CD14-positive monocyte (primary cell): Measurements from ENCODE around the gene FSCN2. TPM values are rescaled to one million over a fixed set of nuclear protein-coding genes. Genes with fewer than 3 reads are reported as not detected.

Source experiments
- DNase-seq, 3 donors: peaks; one replicate each; pipeline ENCODE4 v3.0.0-alpha.2; 2011 to 2022
- H2AFZ ChIP-seq: 2 replicates; pipeline ENCODE4 v1.6.0; 2012; ENCODE audit warnings: mild to moderate bottlenecking, low read depth, low read length, inconsistent platforms; ENCODE audit not compliant: insufficient read depth, poor library complexity, severe bottlenecking
- H3K27ac ChIP-seq, 2 donors: 1 replicate in 1 of 2; 2 replicates in 1 of 2; pipeline ENCODE4 v1.5.1; 2012 to 2013; ENCODE audit warnings: low read length in 2 of 2, control low read depth in 1 of 2, inconsistent platforms in 1 of 2, low read depth in 1 of 2, mild to moderate bottlenecking in 1 of 2
- H3K27me3 ChIP-seq, 2 donors: one replicate each; pipeline versions ENCODE4 v1.6.0 to v1.6.1; 2011 to 2013; ENCODE audit warnings: low read length in 2 of 2; ENCODE audit not compliant: control insufficient read depth in 2 of 2, insufficient read depth in 2 of 2
- H3K36me3 ChIP-seq, 2 donors: replicated peaks in 1 of 2; 1 replicate in 1 of 2; 2 replicates in 1 of 2; pipeline versions ENCODE4 v1.5.1 to v1.6.1; 2012 to 2013; ENCODE audit warnings: low read length in 2 of 2, control low read depth in 1 of 2, inconsistent platforms in 1 of 2, mild to moderate bottlenecking in 1 of 2; ENCODE audit not compliant: insufficient read depth in 2 of 2, control insufficient read depth in 1 of 2
- H3K4me1 ChIP-seq, 2 donors: 1 replicate in 1 of 2; 2 replicates in 1 of 2; pipeline versions ENCODE4 v1.5.1 to v1.6.1; 2012 to 2013; ENCODE audit warnings: low read length in 2 of 2, control low read depth in 1 of 2, inconsistent platforms in 1 of 2, mild to moderate bottlenecking in 1 of 2, moderate library complexity in 1 of 2; ENCODE audit not compliant: insufficient read depth in 2 of 2, control insufficient read depth in 1 of 2
- H3K4me2 ChIP-seq: replicated peaks from 2 replicates; pipeline ENCODE3; 2012; ENCODE audit warnings: low read length, moderate library complexity, mild to moderate bottlenecking; ENCODE audit not compliant: poor library complexity, severe bottlenecking; ENCODE audit errors: extremely low read depth
- H3K4me3 ChIP-seq, 3 experiments: fragments of 200-600 bp in 1 of 3; sonication (generic) in 1 of 3; replicated peaks in 1 of 3; 1 replicate in 2 of 3; 2 replicates in 1 of 3; pipeline ENCODE4 v1.5.1; 2011 to 2013; ENCODE audit warnings: low read length in 3 of 3, mild to moderate bottlenecking in 3 of 3, control low read depth in 2 of 3, low read depth in 2 of 3, inconsistent platforms in 1 of 3, moderate library complexity in 1 of 3
- H3K79me2 ChIP-seq: 2 replicates; pipeline ENCODE4 v1.6.0; 2012; ENCODE audit warnings: mild to moderate bottlenecking, control low read depth, inconsistent platforms, low read length, moderate library complexity; ENCODE audit not compliant: insufficient read depth
- H3K9ac ChIP-seq: 2 replicates; pipeline ENCODE4 v1.6.0; 2017; ENCODE audit warnings: low read length, mild to moderate bottlenecking; ENCODE audit not compliant: insufficient read depth, poor library complexity, severe bottlenecking
- H3K9me3 ChIP-seq, 2 donors: replicated peaks in 1 of 2; 1 replicate in 1 of 2; 2 replicates in 1 of 2; pipeline versions ENCODE4 v1.5.1 to v1.6.1; 2012 to 2013; ENCODE audit warnings: low read length in 2 of 2, control low read depth in 1 of 2; ENCODE audit not compliant: control insufficient read depth in 1 of 2, insufficient read depth in 1 of 2
- H4K20me1 ChIP-seq: 2 replicates; pipeline ENCODE4 v1.6.0; 2012; ENCODE audit warnings: mild to moderate bottlenecking, low read length, control low read depth, moderate library complexity; ENCODE audit not compliant: insufficient read depth
- H3K27ac Mint-ChIP-seq, 7 donors: one replicate each; pipeline ENCODE4 v1.8.0; 2020; ENCODE audit warnings: mild to moderate bottlenecking in 7 of 7, mixed read lengths in 7 of 7, moderate library complexity in 6 of 7, inconsistent platforms in 2 of 7
- H3K27me3 Mint-ChIP-seq, 3 donors: one replicate each; pipeline ENCODE4 v1.8.0; 2021 to 2022; ENCODE audit warnings: low read depth in 3 of 3, mild to moderate bottlenecking in 3 of 3, mixed read lengths in 3 of 3, moderate library complexity in 3 of 3, inconsistent platforms in 1 of 3
- H3K36me3 Mint-ChIP-seq, 2 donors: one replicate each; pipeline ENCODE4 v1.8.0; 2020; ENCODE audit warnings: mixed read lengths in 2 of 2, inconsistent platforms in 1 of 2, mild to moderate bottlenecking in 1 of 2
- H3K4me1 Mint-ChIP-seq: one replicate; pipeline ENCODE4 v1.8.0; 2020; ENCODE audit warnings: mild to moderate bottlenecking, mixed read lengths
- H3K4me3 Mint-ChIP-seq, 2 donors: one replicate each; pipeline ENCODE4 v1.8.0; 2020; ENCODE audit warnings: mild to moderate bottlenecking in 2 of 2, mixed read lengths in 2 of 2, moderate library complexity in 1 of 2
- H3K9me3 Mint-ChIP-seq, 7 donors: one replicate each; pipeline ENCODE4 v1.8.0; 2020 to 2022; ENCODE audit warnings: mixed read lengths in 7 of 7, mild to moderate bottlenecking in 6 of 7, moderate library complexity in 6 of 7, inconsistent platforms in 2 of 7
- CTCF ChIP-seq: fragments of 200-600 bp; IDR thresholded peaks from one replicate; pipeline ENCODE4 v1.8.0; 2022; ENCODE audit warnings: antibody characterized with exemption, mild to moderate bottlenecking
- WGBS: methylation state at CpG from one replicate; pipeline ENCODE4 v1.1.5; 2013; ENCODE audit warnings: missing lambda C conversion rate; ENCODE audit not compliant: insufficient coverage; 5-methylcytosine and 5-hydroxymethylcytosine counted together
- intact Hi-C, 2 donors: fragments of 100-400 bp; cut with micrococcal nuclease; formaldehyde crosslinking; loops; one replicate each; pipeline versions ENCODE4 v1.15.0 to v1.15.1; 2023
- polyA plus RNA-seq, 3 donors: library from polyadenylated mRNA; depleted of rRNA in 1 of 3; unstranded in 2 of 3; stranded (reverse) in 1 of 3; fragments of 300-500 nt in 2 of 3; fragments of >200 nt in 1 of 3; fragmentation: Illumina TruSeq in 2 of 3; gene quantifications; 1 replicate in 2 of 3; 2 replicates in 1 of 3; pipeline ENCODE4 v1.2.3, GENCODE V29; 2012 to 2021

The FSCN2 gene
- polyA plus RNA-seq, 3 donors, result 0.07 TPM; not detected in 2

GRCh38 chr17:81543756-81544155 is 15.6 kb downstream of the FSCN2 start:
- Histone ChIP-seq H4K20me1 (no peaks in the 10 kb centered on the region), H3K4me1 (no peaks in the 10 kb centered on the region), H3K27ac (no peak overlapping the region), H3K4me2 (no peak overlapping the region), H3K9me3 (no peaks in the 10 kb centered on the region), H2AFZ (no peak overlapping the region), H3K79me2 (no peaks in the 10 kb centered on the region), H3K9ac (no peak overlapping the region), H3K36me3 (peaks cover 89 to 94% of the 10 kb centered on the region in 2 donors), H3K27me3 (no peaks in the 10 kb centered on the region), H3K4me3 (no peak overlapping the region)
- no peak for TF ChIP-seq CTCF
- WGBS, result over 99% methylated on average over 15 of the region's 15 CpGs
- Mint-ChIP-seq H3K27ac (no peak overlapping the region), H3K4me3 (no peak overlapping the region), H3K36me3 (peaks cover 51 to 92% of the 10 kb centered on the region in 2 donors), H3K9me3 (no peaks in the 10 kb centered on the region), H3K4me1 (no peaks in the 10 kb centered on the region), H3K27me3 (no peaks in the 10 kb centered on the region)
- intact Hi-C loops, result no loop called here
- no peak for DNase-seq

- H3K4me3 ChIP-seq, result no peak overlapping the region
- no peak for DNase-seq
- H3K9ac ChIP-seq, result no peak overlapping the region
- H3K4me2 ChIP-seq, result no peak overlapping the region
- H3K27ac ChIP-seq, result no peak overlapping the region
- Mint-ChIP-seq H3K4me3 (no peak overlapping the region), H3K36me3 (peaks cover 56 to 94% of the 10 kb centered on the region in 2 donors), H3K27ac (no peak overlapping the region), H3K9me3 (no peaks in the 10 kb centered on the region), H3K4me1 (no peaks in the 10 kb centered on the region), H3K27me3 (no peaks in the 10 kb centered on the region)
- TF ChIP-seq CTCF, result no peak
- H3K9me3 ChIP-seq, result no peaks in the 10 kb centered on the region
- no peaks in the 10 kb centered on the region for H3K27me3 ChIP-seq
- intact Hi-C loops, result no loop called here
- H3K79me2 ChIP-seq, result peaks cover 4% of the 10 kb centered on the region
- H3K4me1 ChIP-seq, result no peaks in the 10 kb centered on the region
- H4K20me1 ChIP-seq, result peaks cover 4% of the 10 kb centered on the region
- WGBS, result 98% methylated on average over 10 of the region's 16 CpGs
- H3K36me3 ChIP-seq, result peaks cover 88 to 92% of the 10 kb centered on the region in 2 donors
- no peak overlapping the region for H2AFZ ChIP-seq
Measured at GRCh38 chr17:81544281-81544974, 16.3 kb downstream of the FSCN2 start.
